CD4-positive, CD25-positive, alpha-beta regulatory T cell (primary cell): ENCODE measurements around the gene CFAP97D1. TPM values are rescaled to one million over a fixed set of nuclear protein-coding genes. Genes with fewer than 3 reads are reported as not detected.
A peak's percentile ranks its signal among the peaks of the same experiment; 100 is the strongest.

Experiments used
- ATAC-seq, 2 donors: fragments of 150-1000 bp; cut with Tn5 transposase; one replicate each; pipeline ENCODE4 v1.10.0; 2021; ENCODE audit warnings: low read depth in 2 of 2, moderate number of reproducible peaks in 2 of 2, moderate library complexity in 1 of 2
- DNase-seq, 3 donors: peaks; one replicate each; pipeline versions ENCODE4 v3.0.0 to v3.0.0-alpha.2; 2012 to 2022; ENCODE audit warnings: mixed read lengths in 1 of 3
- H3K27ac ChIP-seq: one replicate; pipeline ENCODE4 v1.7.0; 2013; ENCODE audit warnings: mild to moderate bottlenecking, low read length; ENCODE audit not compliant: insufficient read depth, poor library complexity, severe bottlenecking
- H3K27me3 ChIP-seq: one replicate; pipeline ENCODE4 v1.7.0; 2013; ENCODE audit warnings: low read length; ENCODE audit not compliant: control insufficient read depth, insufficient read depth
- H3K36me3 ChIP-seq: one replicate; pipeline ENCODE4 v1.7.0; 2013; ENCODE audit warnings: mild to moderate bottlenecking, low read length, moderate library complexity; ENCODE audit not compliant: control insufficient read depth, insufficient read depth
- H3K4me1 ChIP-seq: 2 replicates; pipeline ENCODE4 v1.7.0; 2013; ENCODE audit warnings: mild to moderate bottlenecking, low read length; ENCODE audit not compliant: insufficient read depth, control insufficient read depth, poor library complexity, severe bottlenecking
- H3K4me3 ChIP-seq: one replicate; pipeline ENCODE4 v1.7.0; 2013; ENCODE audit warnings: low read depth, mild to moderate bottlenecking, low read length, moderate library complexity
- H3K9me3 ChIP-seq, 2 experiments: 1 replicate in 1 of 2; 2 replicates in 1 of 2; pipeline ENCODE4 v1.7.0; 2013; ENCODE audit warnings: low read length in 2 of 2, mild to moderate bottlenecking in 1 of 2, moderate library complexity in 1 of 2; ENCODE audit not compliant: control insufficient read depth in 2 of 2
- H3K27ac Mint-ChIP-seq, 3 donors: one replicate each; pipeline ENCODE4 v1.8.0; 2020 to 2022; ENCODE audit warnings: mild to moderate bottlenecking in 3 of 3, mixed read lengths in 3 of 3, moderate library complexity in 2 of 3
- H3K27me3 Mint-ChIP-seq: one replicate; pipeline ENCODE4 v1.8.0; 2022; ENCODE audit warnings: mild to moderate bottlenecking, mixed read lengths
- H3K36me3 Mint-ChIP-seq: one replicate; pipeline ENCODE4 v1.8.0; 2020; ENCODE audit warnings: mixed read lengths
- H3K4me1 Mint-ChIP-seq, 4 donors: one replicate each; pipeline ENCODE4 v1.8.0; 2020 to 2022; ENCODE audit warnings: mixed read lengths in 4 of 4, mild to moderate bottlenecking in 1 of 4
- H3K4me3 Mint-ChIP-seq, 4 donors: one replicate each; pipeline ENCODE4 v1.8.0; 2020 to 2022; ENCODE audit warnings: mild to moderate bottlenecking in 4 of 4, mixed read lengths in 4 of 4, moderate library complexity in 3 of 4
- H3K9me3 Mint-ChIP-seq, 7 donors: one replicate each; pipeline ENCODE4 v1.8.0; 2020 to 2022; ENCODE audit warnings: mixed read lengths in 7 of 7, mild to moderate bottlenecking in 3 of 7, moderate library complexity in 2 of 7
- polyA plus RNA-seq, 4 donors: library from polyadenylated mRNA; unstranded; fragments of 300-500 nt; fragmentation: Illumina TruSeq; gene quantifications; one replicate each; pipeline ENCODE4 v1.2.3, GENCODE V29; 2021
- total RNA-seq: library from RNA; stranded (reverse); gene quantifications from one replicate; pipeline ENCODE4 v1.2.3, GENCODE V29; 2022

The CFAP97D1 gene
- total and polyA plus RNA-seq, 5 donors from 2014 or later = not detected

GRCh38 chr17:43822570-43823190 is 42.4 kb downstream of the CFAP97D1 start:
- H3K27me3 Mint-ChIP-seq = no peaks in the 10 kb centered on the region
- H3K4me3 Mint-ChIP-seq = no peak overlapping the region
- DNase-seq (no peak), ATAC-seq (no peak)
- no peaks in the 10 kb centered on the region for H3K4me1 Mint-ChIP-seq
- Histone ChIP-seq H3K27ac (no peak overlapping the region), H3K36me3 (no peaks in the 10 kb centered on the region), H3K27me3 (no peaks in the 10 kb centered on the region), H3K4me1 (no peaks in the 10 kb centered on the region), H3K9me3 (no peaks in the 10 kb centered on the region), H3K4me3 (no peak overlapping the region)
- no peaks in the 10 kb centered on the region for H3K36me3 Mint-ChIP-seq
- no peak overlapping the region for H3K27ac Mint-ChIP-seq
- no peaks in the 10 kb centered on the region for H3K9me3 Mint-ChIP-seq

- Mint-ChIP-seq H3K4me3 (no peak overlapping the region), H3K27me3 (no peaks in the 10 kb centered on the region), H3K27ac (no peak overlapping the region), H3K4me1 (no peaks in the 10 kb centered on the region), H3K36me3 (no peaks in the 10 kb centered on the region), H3K9me3 (no peaks in the 10 kb centered on the region)
- Histone ChIP-seq H3K27me3 (no peaks in the 10 kb centered on the region), H3K27ac (no peak overlapping the region), H3K4me3 (no peak overlapping the region), H3K4me1 (no peaks in the 10 kb centered on the region), H3K36me3 (no peaks in the 10 kb centered on the region), H3K9me3 (no peaks in the 10 kb centered on the region)
- ATAC-seq (no peak), DNase-seq (no peak)
Measured at GRCh38 chr17:43823350-43824084, 43.3 kb downstream of the CFAP97D1 start.

GRCh38 chr17:43825567-43825966 is 45.3 kb downstream of the CFAP97D1 start:
- no peaks in the 10 kb centered on the region for H3K36me3 Mint-ChIP-seq
- H3K27ac Mint-ChIP-seq = no peak overlapping the region
- DNase-seq (no peak), ATAC-seq (no peak)
- H3K27me3 Mint-ChIP-seq = peaks cover 13% of the 10 kb centered on the region
- H3K4me3 Mint-ChIP-seq = no peak overlapping the region
- Histone ChIP-seq H3K36me3 (no peaks in the 10 kb centered on the region), H3K4me3 (no peak overlapping the region), H3K9me3 (no peaks in the 10 kb centered on the region), H3K27me3 (no peaks in the 10 kb centered on the region), H3K27ac (no peak overlapping the region), H3K4me1 (no peaks in the 10 kb centered on the region)
- no peaks in the 10 kb centered on the region for H3K9me3 Mint-ChIP-seq
- H3K4me1 Mint-ChIP-seq = no peaks in the 10 kb centered on the region

- DNase-seq (no peak), ATAC-seq (no peak)
- peaks cover 0 to 2% (median 0%) of the 10 kb centered on the region in 4 donors for H3K4me1 Mint-ChIP-seq
- Histone ChIP-seq H3K4me3 (no peak overlapping the region), H3K27ac (no peak overlapping the region), H3K36me3 (no peaks in the 10 kb centered on the region), H3K4me1 (no peaks in the 10 kb centered on the region), H3K9me3 (no peaks in the 10 kb centered on the region), H3K27me3 (no peaks in the 10 kb centered on the region)
- H3K4me3 Mint-ChIP-seq = no peak overlapping the region
- H3K9me3 Mint-ChIP-seq = no peaks in the 10 kb centered on the region
- H3K27ac Mint-ChIP-seq = no peak overlapping the region
- no peaks in the 10 kb centered on the region for H3K36me3 Mint-ChIP-seq
- peaks cover 20% of the 10 kb centered on the region for H3K27me3 Mint-ChIP-seq
Measured at GRCh38 chr17:43826206-43826605, 46.0 kb downstream of the CFAP97D1 start.

DNA sequence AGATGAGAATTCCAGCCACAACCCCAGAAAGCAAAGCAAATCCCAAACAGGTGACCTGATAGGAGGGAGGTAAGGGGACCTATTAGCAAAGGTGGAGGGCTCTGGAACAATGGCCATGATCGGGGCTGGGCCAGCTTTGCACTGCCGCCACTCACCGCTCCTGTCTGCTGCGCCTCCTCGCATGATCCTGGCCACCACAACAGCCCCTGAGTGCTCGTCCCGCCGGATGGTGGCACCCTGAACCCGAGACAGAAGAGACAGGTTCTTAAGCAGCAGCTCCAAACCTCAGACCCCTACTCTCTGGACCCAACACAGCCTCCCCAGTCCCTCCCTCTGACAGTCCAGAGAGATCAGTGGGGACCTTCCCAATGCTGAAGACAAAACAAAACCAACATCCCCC is 47.4 kb downstream of the CFAP97D1 start:
- no peak for DNase-seq
- H3K36me3 ChIP-seq = no peaks in the 10 kb centered on the region
- no peak overlapping the region for H3K27ac ChIP-seq
- H3K4me3 Mint-ChIP-seq = no peak overlapping the region
- ATAC-seq = no peak
- no peaks in the 10 kb centered on the region for H3K4me1 ChIP-seq
- H3K36me3 Mint-ChIP-seq = no peaks in the 10 kb centered on the region
- H3K27ac Mint-ChIP-seq = no peak overlapping the region
- no peaks in the 10 kb centered on the region for H3K9me3 ChIP-seq
- H3K9me3 Mint-ChIP-seq = no peaks in the 10 kb centered on the region
- peaks cover 3% of the 10 kb centered on the region for H3K27me3 ChIP-seq
- peaks cover 0 to 9% (median 0%) of the 10 kb centered on the region in 4 donors for H3K4me1 Mint-ChIP-seq
- peaks cover 33% of the 10 kb centered on the region for H3K27me3 Mint-ChIP-seq
- H3K4me3 ChIP-seq = no peak overlapping the region

GRCh38 chr17:43829738-43830137 is 49.5 kb downstream of the CFAP97D1 start:
- Mint-ChIP-seq H3K4me3 (no peak overlapping the region), H3K4me1 (peaks cover 0 to 19% (median 6%) of the 10 kb centered on the region in 4 donors), H3K36me3 (no peaks in the 10 kb centered on the region), H3K27me3 (peaks cover 49% of the 10 kb centered on the region), H3K9me3 (peaks cover 0 to 3% (median 0%) of the 10 kb centered on the region in 7 donors), H3K27ac (no peak overlapping the region)
- ATAC-seq = no peak
- DNase-seq = no peak
- Histone ChIP-seq H3K27ac (no peak overlapping the region), H3K27me3 (peaks cover 15% of the 10 kb centered on the region), H3K4me3 (no peak overlapping the region), H3K4me1 (peaks cover 9% of the 10 kb centered on the region), H3K36me3 (no peaks in the 10 kb centered on the region), H3K9me3 (no peaks in the 10 kb centered on the region)

DNA sequence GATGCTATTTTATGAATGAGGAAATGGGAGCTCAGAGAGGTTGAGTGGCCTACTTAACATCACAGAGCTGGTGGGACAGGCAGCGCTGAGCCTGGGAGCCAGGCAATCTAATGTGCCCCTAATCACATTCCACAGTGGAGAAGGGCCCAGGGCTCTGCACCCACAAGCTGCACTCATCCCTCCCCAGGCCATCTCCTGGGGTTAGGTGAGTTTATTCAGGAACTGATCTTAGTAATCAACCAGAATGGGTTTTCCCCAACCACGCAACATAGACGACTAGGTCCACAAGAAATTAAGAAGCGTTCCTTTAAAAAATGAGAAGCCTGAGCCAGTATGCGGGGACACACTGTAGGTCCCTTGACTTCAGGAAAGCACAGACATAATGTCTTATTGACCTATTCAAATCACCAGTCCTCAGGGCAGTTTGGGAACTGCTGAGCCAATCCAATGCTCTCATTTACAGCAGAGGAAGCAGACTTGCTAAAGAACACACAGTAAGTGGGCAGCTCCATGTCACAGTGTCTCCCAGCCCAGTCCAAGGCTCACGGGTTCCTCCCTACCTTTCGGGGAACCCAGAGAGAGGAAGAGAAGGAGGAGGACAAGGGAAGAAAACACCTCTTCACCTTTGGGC is 50.4 kb downstream of the CFAP97D1 start:
- peaks cover 0 to 3% (median 0%) of the 10 kb centered on the region in 7 donors for H3K9me3 Mint-ChIP-seq
- Histone ChIP-seq H3K27ac (no peak overlapping the region), H3K36me3 (no peaks in the 10 kb centered on the region), H3K4me1 (peaks cover 9% of the 10 kb centered on the region), H3K4me3 (no peak overlapping the region), H3K9me3 (no peaks in the 10 kb centered on the region), H3K27me3 (peaks cover 15% of the 10 kb centered on the region)
- ATAC-seq (no peak), DNase-seq (no peak)
- H3K4me1 Mint-ChIP-seq = peaks cover 0 to 19% (median 6%) of the 10 kb centered on the region in 4 donors
- H3K36me3 Mint-ChIP-seq = no peaks in the 10 kb centered on the region
- peak overlapping the region in 2 of 3 donors; percentile 24 to 93 for H3K27ac Mint-ChIP-seq
- peaks cover 53% of the 10 kb centered on the region for H3K27me3 Mint-ChIP-seq
- peak overlapping the region in 3 of 4 donors; percentile 70 to 74 (median 71) for H3K4me3 Mint-ChIP-seq
